Stimulated activated CD8-positive, alpha-beta memory T cell treated with anti-CD3 and anti-CD28 coated beads, Interleukin-12 subunit alpha, Interleukin-12 subunit beta, amount 100 ng/mL, for 4 hours (primary cell): Measurements from ENCODE around the gene CDC42BPA.
"Not testable (repeated sequence)": the region's sequence is repeated elsewhere in the genome, so short reads cannot be mapped to it uniquely, and the experiment has no call there.

Experiments
- DNase-seq: peaks from one replicate; pipeline ENCODE4 v3.0.0-alpha.2; 2020; ENCODE audit warnings: low read depth

The CDC42BPA gene

DNA sequence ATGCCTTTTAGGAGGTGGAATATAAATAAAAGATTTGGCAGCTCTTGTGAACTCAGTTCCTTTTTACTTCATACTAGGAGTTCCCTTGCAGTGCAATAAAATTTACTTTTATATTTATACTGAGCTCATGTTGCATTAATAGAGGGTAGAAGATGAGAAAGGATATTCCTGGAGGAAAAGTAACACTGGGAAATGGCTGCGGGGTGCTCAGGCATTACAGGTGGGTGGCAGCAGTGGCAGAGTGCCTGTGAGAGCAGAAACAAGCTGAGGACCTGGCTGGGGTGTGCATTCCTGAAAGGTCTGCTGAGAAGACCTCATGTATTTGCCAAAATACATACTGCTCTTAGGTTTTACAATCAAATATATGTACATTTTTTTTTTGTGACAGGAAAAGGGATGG lies 251.3 kb downstream of the CDC42BPA start:
- no peak for DNase-seq

DNA sequence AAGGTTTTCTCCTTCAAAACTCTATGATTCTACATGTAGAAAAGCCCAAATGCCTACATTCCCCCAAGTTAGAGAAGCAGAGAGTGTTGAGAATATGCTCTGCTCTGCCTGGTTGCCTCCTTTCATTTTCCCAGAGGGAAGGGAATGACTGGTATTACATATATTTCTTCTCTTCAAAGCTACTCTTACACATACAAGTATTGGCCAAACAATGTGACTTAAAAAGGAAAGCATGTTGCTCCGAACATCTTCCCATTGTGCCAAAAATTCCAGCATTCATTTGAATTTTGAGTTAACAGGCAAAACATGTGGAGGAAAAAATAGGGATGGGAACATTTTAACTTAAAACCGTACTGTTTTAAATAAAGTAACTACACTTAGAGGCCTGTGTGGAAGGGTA lies 253.0 kb downstream of the CDC42BPA start:
- no peak for DNase-seq

DNA sequence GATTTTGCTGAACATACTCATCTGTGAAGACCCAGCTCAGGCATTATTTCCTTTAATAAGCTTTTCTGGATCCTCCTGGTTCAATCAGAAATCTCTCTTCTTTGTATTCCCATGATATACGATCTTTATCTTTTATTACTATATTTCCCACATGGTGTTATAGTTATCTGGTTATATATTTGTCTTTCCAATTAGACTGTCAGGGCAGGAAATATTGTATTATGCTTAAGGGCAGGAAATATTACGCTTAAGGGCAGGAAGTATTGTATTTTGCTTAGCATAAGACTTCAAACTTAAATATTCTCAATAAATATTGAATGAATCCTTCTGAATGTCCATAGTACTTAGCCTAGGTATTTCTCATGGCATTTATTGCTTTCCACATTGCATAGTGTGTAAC lies 256.0 kb downstream of the CDC42BPA start:
- DNase-seq = no peak

DNA sequence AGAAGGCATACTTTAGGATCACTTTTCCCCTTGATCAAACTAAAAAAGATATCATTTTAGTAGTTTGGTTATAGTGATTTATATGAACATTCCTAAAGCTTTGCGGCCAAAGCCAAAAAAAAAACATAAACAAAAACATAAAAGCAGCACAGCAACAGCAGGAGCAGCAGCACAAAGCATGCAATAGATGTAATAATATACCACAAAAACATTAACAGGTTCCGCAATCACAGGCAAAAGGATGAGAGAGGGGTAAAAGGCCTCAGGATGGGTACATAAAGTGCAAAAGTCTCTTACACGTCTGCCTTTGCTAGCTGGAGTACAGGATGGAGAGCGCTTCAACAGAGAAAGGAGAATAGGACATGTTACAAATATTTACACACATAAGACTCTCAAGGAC lies 259.2 kb downstream of the CDC42BPA start:
- DNase-seq = no peak

DNA sequence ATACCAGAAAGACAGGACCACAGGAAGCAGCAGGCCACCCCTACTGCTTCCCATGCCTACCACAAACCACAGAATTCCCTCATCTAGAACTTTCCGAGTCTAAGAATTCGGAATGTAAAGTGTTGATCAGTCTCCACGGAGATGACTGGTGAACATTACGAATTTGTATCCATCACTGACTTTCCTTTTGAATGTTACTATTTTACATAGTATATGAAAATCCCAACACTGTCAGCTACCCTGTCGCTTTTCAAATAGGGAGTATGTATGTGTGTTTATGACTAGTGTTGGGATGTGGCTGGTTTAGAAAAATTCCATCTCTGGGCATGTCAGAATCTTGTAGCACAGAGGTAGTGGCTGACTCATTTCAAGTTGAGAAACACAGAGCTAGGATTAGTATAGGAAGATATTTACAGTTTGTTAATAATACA lies 260.0 kb downstream of the CDC42BPA start:
- DNase-seq = no peak

DNA sequence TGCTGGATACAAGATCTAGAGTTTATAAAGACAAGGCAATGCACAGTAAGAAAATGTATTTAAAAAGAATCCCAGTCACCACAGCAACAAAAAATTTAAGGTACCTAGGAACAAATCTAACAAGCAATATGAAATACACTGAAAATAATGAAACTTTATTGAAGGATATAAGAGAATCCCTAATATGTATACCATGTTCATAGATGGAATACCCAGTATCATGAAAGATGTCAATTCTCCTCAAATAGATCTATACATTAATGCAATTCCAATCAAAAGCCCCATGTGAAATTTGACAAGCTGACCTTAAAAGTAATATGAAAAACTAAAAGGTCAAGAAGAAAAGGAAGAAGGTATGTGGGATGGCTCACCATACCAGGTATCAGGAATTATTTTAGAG lies 269.0 kb downstream of the CDC42BPA start:
- no peak for DNase-seq

DNA sequence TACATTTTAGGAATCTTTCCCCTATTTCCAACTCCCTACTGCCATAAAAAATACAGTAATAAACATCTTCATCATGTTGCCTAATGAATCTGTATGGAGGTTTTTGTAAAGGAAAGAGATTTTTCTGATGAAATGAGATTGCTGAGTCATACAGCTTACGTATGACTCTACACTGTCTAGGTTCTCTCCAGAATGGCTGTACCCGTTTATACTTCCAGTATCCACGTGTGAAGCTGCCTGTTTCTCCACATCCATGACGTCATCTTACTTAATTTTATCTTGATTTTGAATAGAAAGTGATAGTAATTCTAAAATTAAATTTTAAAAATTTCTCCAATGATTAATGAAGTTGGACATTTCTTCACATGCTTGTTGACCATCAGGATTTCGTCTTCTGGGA lies 274.5 kb downstream of the CDC42BPA start:
- DNase-seq = no peak

DNA sequence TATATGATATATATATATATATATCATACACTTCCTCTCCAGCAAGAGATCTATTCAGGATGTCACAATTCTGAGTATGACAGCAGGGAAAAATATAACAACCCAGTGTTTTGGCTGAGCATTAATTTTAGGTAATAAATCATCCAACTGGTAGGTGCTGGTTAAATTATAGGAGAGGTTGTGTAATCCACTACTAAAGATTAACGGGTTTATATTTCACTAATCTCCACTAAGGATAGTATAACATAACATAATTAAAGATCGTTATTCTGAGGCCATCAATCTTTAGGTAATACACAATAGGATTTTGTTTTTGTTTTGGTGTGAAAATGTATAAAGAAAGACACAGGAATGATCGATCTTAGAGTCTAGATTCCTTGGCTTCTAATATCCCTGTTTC lies 276.0 kb downstream of the CDC42BPA start:
- no peak for DNase-seq

DNA sequence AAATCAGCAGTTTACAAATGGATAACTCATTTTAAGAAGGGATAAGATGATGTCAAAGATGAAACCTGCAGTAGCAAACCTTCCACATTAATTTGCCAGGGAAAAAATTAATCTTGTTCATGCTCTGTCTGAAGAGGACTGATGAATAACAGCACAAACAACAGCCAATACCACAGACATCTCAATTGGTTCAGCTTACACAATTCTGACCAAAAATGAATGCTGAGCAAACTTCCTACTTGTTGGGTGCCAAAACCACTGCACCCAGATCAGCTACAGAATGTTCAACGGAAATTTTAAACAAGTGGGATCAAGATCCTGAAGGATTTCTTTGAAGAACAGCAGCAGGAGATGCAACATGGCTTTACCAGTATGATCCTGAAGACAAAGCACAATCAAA lies 279.9 kb downstream of the CDC42BPA start:
- no peak for DNase-seq

DNA sequence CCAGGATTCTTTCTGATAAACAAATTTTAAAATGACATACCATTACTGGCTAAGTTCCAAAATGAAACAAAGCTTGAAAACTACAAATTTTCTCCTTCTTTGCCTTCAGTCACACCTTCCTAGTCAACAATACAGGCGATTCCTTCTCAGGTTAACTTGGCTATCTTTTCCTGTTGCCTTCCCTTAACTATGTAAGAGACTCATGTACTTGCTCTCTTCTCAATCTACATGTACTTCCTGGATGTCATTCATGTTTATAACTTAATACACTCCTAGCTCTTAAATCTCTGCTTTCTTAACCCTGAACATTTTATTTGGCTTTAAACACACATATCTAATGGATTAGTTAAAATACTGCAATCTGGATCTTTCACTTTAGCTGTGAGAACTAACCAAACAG lies 281.2 kb downstream of the CDC42BPA start:
- no peak for DNase-seq

DNA sequence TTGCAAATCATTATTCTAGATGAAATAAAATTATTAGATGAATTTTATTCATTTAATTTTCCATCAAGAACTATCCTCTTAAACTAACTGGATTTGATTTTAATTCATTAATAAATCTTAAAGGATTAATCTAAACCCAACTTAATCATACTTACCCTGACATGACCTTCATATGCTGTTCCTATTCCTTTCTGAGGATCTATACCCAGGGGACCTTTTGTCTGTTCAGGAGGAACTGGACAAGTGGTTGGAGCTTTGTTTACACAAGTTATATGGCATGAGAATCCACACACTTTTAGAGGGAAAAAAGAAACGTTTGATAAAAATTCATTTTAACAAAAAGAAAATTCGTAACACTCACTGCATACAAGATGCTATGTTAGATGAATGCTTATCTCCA lies 283.0 kb downstream of the CDC42BPA start:
- DNase-seq = no peak

DNA sequence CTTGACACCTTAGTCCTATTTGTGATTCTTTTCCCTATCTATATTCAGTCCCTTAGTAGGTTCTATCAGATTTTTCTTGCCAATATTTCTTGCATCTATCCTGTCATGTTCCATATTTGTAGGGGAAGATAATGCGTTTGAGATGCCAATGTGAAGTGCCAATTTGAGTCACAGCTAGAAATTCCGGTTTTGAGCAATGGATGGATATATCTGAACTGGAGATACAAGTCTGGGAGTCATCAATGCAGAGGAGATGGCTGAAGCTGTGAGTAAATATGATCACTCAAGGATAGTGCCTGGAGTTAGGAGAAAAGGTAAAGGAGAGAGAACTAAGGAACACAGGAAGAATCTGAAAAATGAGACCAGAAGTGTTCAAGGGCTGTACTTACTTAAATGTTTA lies 284.4 kb downstream of the CDC42BPA start:
- no peak for DNase-seq

DNA sequence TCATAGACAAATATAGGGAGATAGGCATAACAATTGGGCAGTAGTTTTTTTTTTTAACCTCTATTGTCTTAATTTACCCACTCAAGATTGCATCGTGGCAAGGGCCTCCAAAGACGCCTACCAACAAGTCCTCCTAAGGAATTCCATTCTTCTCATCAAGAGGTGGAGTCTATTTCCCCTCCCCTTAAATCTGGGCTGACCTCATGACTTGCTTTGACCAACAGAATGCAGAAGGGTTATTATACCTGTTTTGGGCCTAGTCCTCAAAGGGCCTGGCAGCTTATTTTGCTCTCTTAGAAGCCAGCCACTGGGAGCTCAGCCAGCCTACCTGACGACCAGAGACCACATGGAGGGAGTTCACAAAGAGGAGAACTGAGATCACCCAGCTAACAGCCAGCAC lies 285.9 kb downstream of the CDC42BPA start:
- DNase-seq = no peak

DNA sequence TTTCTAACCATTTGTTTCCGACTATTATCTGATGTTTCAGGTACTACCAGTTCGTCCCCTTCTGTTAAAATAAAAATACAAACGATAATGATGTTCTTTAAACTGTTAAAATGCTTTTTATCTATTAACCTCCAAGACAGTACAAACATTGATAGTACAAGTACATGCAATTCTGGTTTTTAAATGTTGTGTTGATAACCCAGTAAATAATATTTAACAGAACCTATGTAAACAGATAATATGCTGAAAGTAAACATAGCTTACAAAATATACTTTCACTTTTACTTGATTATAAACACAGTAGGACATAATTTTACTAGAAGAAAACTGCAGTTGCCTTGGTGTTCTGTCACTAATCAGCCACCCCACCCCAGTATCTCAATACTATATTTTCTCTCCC lies 301.3 kb downstream of the CDC42BPA start:
- DNase-seq = no peak

DNA sequence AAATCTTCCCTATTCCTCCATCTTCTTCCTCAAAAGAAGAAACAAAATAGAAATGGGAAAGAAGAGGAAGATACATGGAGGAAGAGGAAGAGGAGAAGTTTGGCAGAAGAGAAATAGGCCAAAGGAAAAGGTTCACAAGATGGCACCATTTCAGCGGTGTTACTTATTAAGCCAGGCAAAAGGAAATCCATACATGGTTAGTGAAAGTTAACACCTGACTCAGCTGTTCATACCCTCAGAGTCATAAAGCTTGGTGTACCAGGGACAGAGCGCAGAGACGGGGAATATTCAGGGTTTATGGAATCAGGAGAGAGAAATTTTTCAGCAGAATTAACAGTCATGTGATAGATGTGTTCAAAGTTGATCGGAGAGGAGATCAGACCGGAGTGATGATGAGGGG lies 307.6 kb downstream of the CDC42BPA start:
- DNase-seq = no peak

DNA sequence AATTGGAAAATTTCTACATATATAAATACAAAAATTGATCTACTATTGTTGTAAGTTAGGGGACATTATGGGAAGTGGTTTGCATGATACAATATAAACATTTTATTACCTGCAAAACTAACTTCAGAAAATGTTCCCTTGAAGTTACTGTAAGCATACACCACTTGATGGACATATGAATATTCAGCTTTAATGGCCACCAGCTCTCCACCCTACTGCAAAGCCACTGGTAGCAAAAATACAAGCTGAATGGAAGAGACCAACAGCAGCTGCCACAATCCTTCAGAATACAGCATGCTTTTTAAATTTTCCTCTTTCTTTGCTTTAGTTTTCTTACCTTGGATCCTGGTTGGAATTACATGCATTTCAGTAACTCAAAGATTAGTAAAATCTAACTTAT lies 308.4 kb downstream of the CDC42BPA start:
- DNase-seq = no peak

DNA sequence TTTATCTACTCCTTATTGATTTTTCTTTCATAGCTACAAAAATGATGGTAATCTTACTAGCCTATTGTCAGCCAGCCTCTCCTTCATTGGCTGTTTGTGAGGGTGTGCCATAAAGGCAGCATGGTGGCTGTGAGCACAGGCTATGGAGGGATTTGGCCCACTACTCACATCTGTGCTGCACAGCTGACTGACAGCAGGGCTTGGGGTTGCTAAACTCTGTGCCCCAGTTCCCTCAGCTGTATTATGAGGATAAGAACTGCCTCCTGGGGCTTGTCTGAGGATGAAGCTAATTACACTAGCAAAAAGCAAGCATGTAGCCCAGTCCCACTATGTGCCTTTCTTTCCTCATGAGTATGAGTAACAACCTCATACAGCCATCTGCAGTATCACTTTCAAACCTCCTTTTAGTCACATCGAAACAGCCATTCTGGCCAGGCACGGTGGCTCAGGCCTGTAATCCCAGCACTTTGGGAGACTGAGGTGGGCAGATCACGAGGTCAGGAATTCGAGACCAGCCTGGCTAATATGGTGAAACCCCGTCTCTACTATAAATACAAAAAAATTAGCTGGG lies 312.0 kb downstream of the CDC42BPA start:
- DNase-seq = no peak

DNA sequence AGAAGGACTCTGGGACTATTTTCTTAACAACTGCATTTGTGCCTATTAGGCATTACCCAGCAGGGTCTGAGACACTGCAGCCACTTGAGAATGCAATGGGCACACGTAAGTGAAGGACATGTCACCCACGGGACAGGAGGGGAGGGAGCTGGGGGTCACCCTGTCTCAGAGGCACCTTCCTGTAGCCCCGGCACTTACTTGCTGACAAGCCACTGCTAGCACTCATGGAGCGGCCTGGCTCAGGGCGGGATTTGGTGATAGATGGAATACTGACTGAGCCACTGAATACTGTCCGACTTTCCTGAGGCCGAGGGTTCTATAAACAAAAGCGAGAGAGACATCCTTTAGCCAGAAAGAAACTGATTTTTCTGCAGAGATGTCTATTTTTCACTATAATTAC lies 313.5 kb downstream of the CDC42BPA start:
- DNase-seq = no peak

DNA sequence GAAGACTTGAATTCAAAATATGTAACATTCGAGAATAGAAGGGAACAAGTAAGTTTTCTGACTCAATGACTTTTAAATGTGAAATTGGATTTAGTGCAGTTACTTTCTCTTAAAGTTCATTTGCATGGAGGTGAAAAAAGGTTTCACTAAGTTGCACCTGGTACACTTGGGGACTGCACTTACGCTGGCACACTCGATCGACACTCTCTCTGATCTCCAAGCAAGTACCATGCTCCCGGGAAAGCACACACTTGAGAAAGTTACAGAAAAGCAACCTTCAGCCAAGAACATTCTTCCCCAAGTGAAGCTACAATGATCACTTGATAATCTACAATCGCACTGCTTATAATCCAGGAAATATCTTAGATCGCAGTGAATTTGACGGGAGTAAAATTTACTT lies 315.1 kb downstream of the CDC42BPA start:
- no peak for DNase-seq

DNA sequence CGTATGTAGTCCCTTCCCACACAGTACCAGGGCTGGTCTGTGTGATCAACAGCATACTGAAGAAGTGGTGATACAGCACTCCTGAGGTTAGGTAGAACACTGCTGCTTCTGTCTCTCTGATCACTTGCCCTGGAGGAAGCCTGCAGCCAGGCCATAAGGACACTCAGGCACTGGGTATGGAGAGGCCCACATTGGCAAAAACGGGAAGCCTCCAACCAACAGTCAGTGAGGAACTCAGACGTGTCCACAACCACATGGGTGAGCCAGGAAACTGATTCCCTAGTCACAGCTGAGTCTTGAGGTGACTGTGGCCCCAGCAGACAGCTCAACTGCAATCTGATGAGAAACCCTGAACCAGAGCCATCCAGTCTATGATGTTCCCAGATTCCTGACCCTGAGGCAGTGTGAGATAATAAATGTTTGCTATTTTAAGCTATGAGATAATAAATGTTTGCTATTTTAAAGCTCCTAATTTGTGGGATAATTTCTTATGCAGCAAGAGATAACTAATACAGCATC lies 315.7 kb downstream of the CDC42BPA start:
- no peak for DNase-seq

DNA sequence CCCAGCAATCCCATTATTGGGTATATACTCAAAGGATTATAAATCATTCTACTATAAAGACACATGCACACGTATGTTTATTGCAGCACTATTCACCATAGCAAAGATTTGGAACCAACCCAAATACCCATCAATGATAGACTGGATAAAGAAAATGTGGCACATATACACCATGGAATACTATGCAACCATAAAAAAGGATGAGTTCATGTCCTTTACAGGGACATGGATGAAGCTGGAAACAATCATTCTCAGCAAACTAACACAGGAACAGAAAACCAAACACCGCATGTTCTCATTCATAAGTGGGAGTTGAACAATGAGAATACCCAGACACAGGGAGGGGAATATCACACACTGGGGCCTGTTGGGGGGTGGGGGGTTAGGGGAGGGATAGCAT lies 318.7 kb downstream of the CDC42BPA start:
- DNase-seq = not testable (repeated sequence)

DNA sequence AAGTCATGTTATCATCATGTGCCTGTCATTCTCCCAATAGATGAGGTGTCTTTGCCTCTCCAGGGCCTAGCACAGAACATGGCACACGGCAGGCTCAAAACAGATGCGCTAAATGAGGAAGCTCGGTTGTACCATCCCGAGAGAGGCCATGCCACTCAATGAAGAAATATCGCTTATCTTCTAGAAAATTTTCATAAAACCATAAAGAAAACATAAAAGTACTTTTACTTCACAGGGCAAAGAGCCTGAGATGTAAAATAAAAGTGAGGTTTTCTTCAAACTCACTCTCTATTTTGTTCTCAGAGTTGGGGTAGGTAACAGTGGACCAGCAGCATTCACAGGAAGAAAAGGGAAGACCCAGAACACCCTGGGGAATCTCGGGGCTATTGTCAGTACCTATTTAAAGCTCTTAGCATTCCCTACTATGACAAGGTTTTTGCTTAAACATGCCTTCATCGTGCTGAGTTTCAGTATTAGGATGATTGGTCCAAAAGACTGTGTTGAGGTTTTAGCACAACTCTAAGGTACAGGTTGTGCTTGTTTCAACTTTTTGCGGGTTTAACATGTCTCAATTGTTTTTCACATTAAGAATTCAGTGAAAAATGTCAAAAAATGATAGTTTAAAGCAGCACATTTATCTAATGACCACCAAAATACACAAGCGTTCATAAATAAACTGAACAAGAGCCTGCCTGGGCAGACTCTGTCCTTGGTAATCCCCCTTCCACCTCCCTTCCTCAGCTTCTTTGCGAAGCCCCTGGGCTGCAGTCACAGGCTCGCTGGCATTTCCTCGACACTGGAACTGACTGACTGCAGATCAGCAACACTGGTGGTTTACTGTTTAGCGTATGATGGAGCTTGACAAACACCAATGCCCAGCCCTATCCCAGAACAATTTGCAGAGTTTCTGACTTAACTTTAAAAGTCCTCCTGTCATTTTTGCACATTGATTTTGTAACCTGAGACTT lies 322.6 kb downstream of the CDC42BPA start:
- DNase-seq = no peak

DNA sequence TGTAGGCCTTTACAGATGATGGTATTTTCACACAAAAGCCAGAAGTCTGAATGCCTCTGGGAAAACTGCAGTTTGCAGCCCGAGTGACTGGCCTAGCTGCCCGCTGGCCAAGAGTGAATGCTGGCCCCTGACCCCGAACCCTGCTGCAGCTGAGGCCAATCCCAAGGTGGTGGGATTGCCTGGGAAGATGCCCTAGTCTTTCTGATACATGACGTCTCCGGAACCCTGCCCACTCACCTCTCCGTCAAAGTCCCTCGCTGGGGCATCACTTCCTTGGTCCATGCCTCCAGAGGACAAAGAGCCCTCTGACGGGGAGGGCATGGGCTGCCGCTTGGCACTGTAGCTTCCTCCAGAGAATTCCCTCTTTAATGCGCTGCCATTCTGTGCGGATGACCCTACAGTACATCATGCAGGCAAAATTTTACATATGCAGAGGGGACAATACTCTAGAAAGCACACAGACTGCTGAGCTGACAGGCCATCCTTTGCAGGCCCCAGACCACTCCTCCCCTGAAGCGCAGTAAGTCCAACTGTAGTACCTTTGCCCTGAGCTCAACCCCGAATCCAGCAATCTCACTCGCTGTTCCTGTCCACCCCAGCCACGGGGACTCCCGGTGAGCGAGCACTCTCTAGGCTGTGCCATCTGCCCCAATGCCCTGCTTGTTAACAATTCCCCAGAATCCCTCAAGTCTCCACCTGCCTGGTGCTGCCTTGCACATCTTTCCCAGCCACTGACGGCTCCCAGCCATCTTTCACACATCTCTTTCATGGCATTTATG lies 323.5 kb downstream of the CDC42BPA start:
- DNase-seq = no peak
